Fibroblast of lung (primary cell): ENCODE measurements around the gene C1orf198.

Experiments
- CTCF ChIP-seq, 2 donors: IDR thresholded peaks in 1 of 2; conservative IDR thresholded peaks in 1 of 2; 1 replicate in 1 of 2; 2 replicates in 1 of 2; pipeline ENCODE4 v1.5.1; 2011 to 2012; ENCODE audit warnings: low read length in 2 of 2, control low read depth in 1 of 2, inconsistent platforms in 1 of 2, low read depth in 1 of 2, mild to moderate bottlenecking in 1 of 2
- EZH2 ChIP-seq: IDR thresholded peaks from 2 replicates; pipeline ENCODE4 v1.5.1; 2012; ENCODE audit warnings: low read length, control low read depth, mild to moderate bottlenecking; ENCODE audit errors: missing control alignments

- TF ChIP-seq CTCF (conservative IDR thresholded peaks at IDR 0.05 in 1 of 2, IDR thresholded peaks at IDR 0.05 in 1 of 2; ENCODE audit: low read depth in 1 of 2, low read length in 2 of 2) (no peak), EZH2 (no peak)
These were observed 60.6 kb downstream of the C1orf198 start for GRCh38 chr1:230807561-230808280.
